22Rv1 (cell line): ENCODE data around the gene TARBP2.

Source experiments
- CTCF ChIP-seq: fragments of 450-650 bp; IDR thresholded peaks from 2 replicates; pipeline ENCODE4 v1.5.1; 2017; ENCODE audit warnings: mild to moderate bottlenecking
- ZFX ChIP-seq: fragments of 450-650 bp; IDR thresholded peaks from 2 replicates; pipeline ENCODE4 v1.6.1; 2017; ENCODE audit warnings: antibody characterized with exemption, borderline replicate concordance

DNA sequence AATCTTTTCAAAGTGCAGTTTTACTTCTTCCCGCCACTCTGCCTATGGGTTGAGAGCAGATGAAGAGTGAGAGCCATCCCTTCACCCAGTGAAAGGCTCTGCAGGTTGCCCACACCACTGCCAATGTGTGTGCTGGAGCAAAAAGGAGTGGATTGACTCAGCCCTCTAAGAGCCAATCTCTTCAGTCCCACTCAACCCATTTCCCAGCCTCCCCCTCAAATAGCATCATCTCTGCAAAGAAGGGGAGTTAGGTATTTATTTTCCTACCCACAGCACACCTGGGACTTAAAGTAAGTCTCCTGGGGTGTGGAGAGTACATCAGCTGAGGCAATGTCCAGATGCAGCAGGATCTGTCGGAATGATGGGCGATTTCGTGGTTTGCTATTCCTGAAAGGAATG, 17.1 kb upstream of the TARBP2 start:
- TF ChIP-seq CTCF: no peak
- no peak for TF ChIP-seq ZFX
